ENCODE data around the gene ADCY7.

GRCh38 chr16:50296807-50297206 lies 30.5 kb downstream of the ADCY7 start:
- TF ChIP-seq CTCF (conservative IDR thresholded peaks at IDR 0.05; ENCODE audit: low read depth, low read length) (no peak), EZH2 (IDR thresholded peaks at IDR 0.05; ENCODE audit: borderline replicate concordance, low read depth, low read length, poor library complexity, severe bottlenecking) (no peak)
